ENCODE results near the gene PIK3C2G.

DNA sequence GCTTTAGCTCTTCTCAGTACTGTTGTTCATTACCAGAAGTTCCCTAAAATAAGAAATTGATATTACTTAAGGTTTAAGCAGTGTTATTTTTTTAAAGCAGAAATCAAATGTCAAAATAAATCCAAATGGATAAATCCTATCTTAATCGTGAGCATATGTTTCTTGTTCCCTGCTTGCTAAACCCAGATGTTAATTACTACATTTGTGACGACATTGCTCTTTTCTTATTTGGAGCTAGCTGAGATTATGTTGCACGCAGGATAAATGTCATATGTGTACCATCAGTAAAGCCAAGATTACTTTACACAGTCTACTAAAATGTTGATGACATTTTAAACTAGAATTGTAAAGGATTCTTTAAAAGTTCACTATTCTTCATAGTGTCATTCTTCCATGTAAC lies 319.0 kb downstream of the PIK3C2G start:
- no peak for TF ChIP-seq POLR2A (IDR thresholded peaks at IDR 0.05)
- TF ChIP-seq, protein P1, sequence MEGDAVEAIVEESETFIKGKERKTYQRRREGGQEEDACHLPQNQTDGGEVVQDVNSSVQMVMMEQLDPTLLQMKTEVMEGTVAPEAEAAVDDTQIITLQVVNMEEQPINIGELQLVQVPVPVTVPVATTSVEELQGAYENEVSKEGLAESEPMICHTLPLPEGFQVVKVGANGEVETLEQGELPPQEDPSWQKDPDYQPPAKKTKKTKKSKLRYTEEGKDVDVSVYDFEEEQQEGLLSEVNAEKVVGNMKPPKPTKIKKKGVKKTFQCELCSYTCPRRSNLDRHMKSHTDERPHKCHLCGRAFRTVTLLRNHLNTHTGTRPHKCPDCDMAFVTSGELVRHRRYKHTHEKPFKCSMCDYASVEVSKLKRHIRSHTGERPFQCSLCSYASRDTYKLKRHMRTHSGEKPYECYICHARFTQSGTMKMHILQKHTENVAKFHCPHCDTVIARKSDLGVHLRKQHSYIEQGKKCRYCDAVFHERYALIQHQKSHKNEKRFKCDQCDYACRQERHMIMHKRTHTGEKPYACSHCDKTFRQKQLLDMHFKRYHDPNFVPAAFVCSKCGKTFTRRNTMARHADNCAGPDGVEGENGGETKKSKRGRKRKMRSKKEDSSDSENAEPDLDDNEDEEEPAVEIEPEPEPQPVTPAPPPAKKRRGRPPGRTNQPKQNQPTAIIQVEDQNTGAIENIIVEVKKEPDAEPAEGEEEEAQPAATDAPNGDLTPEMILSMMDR (IDR thresholded peaks at IDR 0.05), result no peak
